H1 (cell line): ENCODE results near the gene MAJIN. TPM values are rescaled to one million over a fixed set of nuclear protein-coding genes. Genes with fewer than 3 reads are reported as not detected.

Experiments used
- CTCF ChIA-PET: fragments of 300-600 bp; sonication (Branson Sonifier 250); formaldehyde crosslinking; loops from one replicate; lab custom pipeline; 2021; ENCODE audit not compliant: partially characterized antibody; lab: Charles Lee
- POLR2A ChIA-PET: fragments of 300-600 bp; sonication (Branson Sonifier 250); formaldehyde crosslinking; loops from one replicate; lab custom pipeline; 2021; ENCODE audit warnings: inconsistent platforms; ENCODE audit not compliant: partially characterized antibody; lab: Charles Lee
- DNase-seq, 2 experiments: peaks; one replicate each; pipeline versions ENCODE4 v3.0.0 to v3.0.0-alpha.2; 2010 to 2022; ENCODE audit warnings: low spot score in 2 of 2, low read depth in 1 of 2, mixed read lengths in 1 of 2
- FAIRE-seq: peaks from 2 replicates; lab custom pipeline; 2011; peaks lifted over from hg19 to GRCh38; lab: Jason Lieb, UNC
- H2AFZ ChIP-seq: 2 replicates; pipeline ENCODE4 v1.8.1; 2012; ENCODE audit warnings: low read length, inconsistent platforms
- H2AK5ac ChIP-seq: 2 replicates; pipeline ENCODE4 v1.6.1; 2013; ENCODE audit warnings: low read depth, low read length
- H2BK120ac ChIP-seq: replicated peaks from 2 replicates; pipeline ENCODE3; 2013; ENCODE audit warnings: low read depth, low read length, inconsistent platforms
- H2BK12ac ChIP-seq: 2 replicates; pipeline ENCODE4 v1.6.1; 2013; ENCODE audit warnings: low read depth, low read length
- H2BK15ac ChIP-seq: 2 replicates; pipeline ENCODE4 v1.6.1; 2013; ENCODE audit warnings: low read length
- H2BK20ac ChIP-seq: 2 replicates; pipeline ENCODE4 v1.6.1; 2013; ENCODE audit warnings: low read length
- H2BK5ac ChIP-seq: 2 replicates; pipeline ENCODE4 v1.6.1; 2013; ENCODE audit warnings: low read depth, low read length
- H3K14ac ChIP-seq: 2 replicates; pipeline ENCODE4 v1.6.1; 2013; ENCODE audit warnings: inconsistent platforms; ENCODE audit not compliant: insufficient read length
- H3K18ac ChIP-seq: 2 replicates; pipeline ENCODE4 v1.6.1; 2013; ENCODE audit warnings: low read length; ENCODE audit errors: extremely low read depth
- H3K23ac ChIP-seq: 2 replicates; pipeline ENCODE4 v1.6.1; 2013; ENCODE audit warnings: inconsistent platforms; ENCODE audit not compliant: insufficient read length
- H3K23me2 ChIP-seq: 2 replicates; pipeline ENCODE4 v1.6.1; 2013; ENCODE audit warnings: low read depth, low read length
- H3K27ac ChIP-seq: 2 replicates; pipeline ENCODE4 v1.6.1; 2011; ENCODE audit warnings: low read depth, low read length, inconsistent platforms
- H3K27me3 ChIP-seq, 4 experiments: replicated peaks in 1 of 4; 1 replicate in 1 of 4; 2 replicates in 3 of 4; pipeline versions ENCODE4 v1.6.1 to v1.8.1; 2011 to 2013; ENCODE audit warnings: low read length in 3 of 4, mild to moderate bottlenecking in 3 of 4, inconsistent platforms in 2 of 4, mixed read lengths in 2 of 4, moderate library complexity in 1 of 4; ENCODE audit not compliant: control insufficient read depth in 3 of 4, insufficient read depth in 3 of 4; ENCODE audit errors: extremely low read depth in 1 of 4
- H3K36me3 ChIP-seq, 4 experiments: 2 replicates each; pipeline versions ENCODE4 v1.6.1 to v1.8.1; 2011 to 2013; ENCODE audit warnings: mild to moderate bottlenecking in 4 of 4, low read length in 3 of 4, moderate library complexity in 2 of 4, control low read depth in 1 of 4, inconsistent platforms in 1 of 4; ENCODE audit not compliant: insufficient read depth in 4 of 4, control insufficient read depth in 2 of 4
- H3K4ac ChIP-seq: replicated peaks from 2 replicates; pipeline ENCODE3; 2013; ENCODE audit warnings: low read length, low read depth, mixed read lengths, inconsistent platforms; ENCODE audit not compliant: insufficient read length
- H3K4me1 ChIP-seq, 4 experiments: replicated peaks in 1 of 4; 1 replicate in 1 of 4; 2 replicates in 3 of 4; pipeline versions ENCODE4 v1.6.1 to v1.8.1; 2011 to 2013; ENCODE audit warnings: low read length in 3 of 4, inconsistent platforms in 2 of 4, mixed read lengths in 1 of 4; ENCODE audit not compliant: insufficient read depth in 4 of 4, control insufficient read depth in 3 of 4
- H3K4me2 ChIP-seq, 2 experiments: 2 replicates each; pipeline versions ENCODE4 v1.6.1 to v1.8.1; 2011 to 2013; ENCODE audit warnings: low read depth in 2 of 2, low read length in 2 of 2, control low read depth in 1 of 2, inconsistent platforms in 1 of 2, mild to moderate bottlenecking in 1 of 2; ENCODE audit not compliant: insufficient read depth in 1 of 2
- H3K4me3 ChIP-seq, 4 experiments: fragments of 200-600, 300-600 bp in 1 of 4; sonication (generic), shearing (Covaris generic), sonication (Bioruptor Twin) in 1 of 4; 2 replicates each; pipeline versions ENCODE4 v1.5.1 to v1.8.1; 2011 to 2016; ENCODE audit warnings: low read length in 4 of 4, low read depth in 3 of 4, control low read depth in 2 of 4, inconsistent platforms in 2 of 4, mild to moderate bottlenecking in 2 of 4, mixed read lengths in 1 of 4, moderate library complexity in 1 of 4; ENCODE audit not compliant: insufficient read depth in 2 of 4; ENCODE audit errors: extremely low read depth in 1 of 4
- H3K56ac ChIP-seq: replicated peaks from 2 replicates; pipeline ENCODE3; 2013; ENCODE audit warnings: low read depth, mild to moderate bottlenecking, mixed read lengths, low read length, inconsistent platforms; ENCODE audit not compliant: insufficient read length
- H3K79me1 ChIP-seq: 2 replicates; pipeline ENCODE4 v1.6.1; 2013; ENCODE audit warnings: low read depth, low read length, control low read depth
- H3K79me2 ChIP-seq, 2 experiments: 2 replicates each; pipeline versions ENCODE4 v1.6.1 to v1.8.1; 2012 to 2013; ENCODE audit warnings: low read length in 2 of 2, mild to moderate bottlenecking in 2 of 2, inconsistent platforms in 1 of 2; ENCODE audit not compliant: insufficient read depth in 2 of 2, control insufficient read depth in 1 of 2
- H3K9ac ChIP-seq, 4 experiments: replicated peaks in 1 of 4; 1 replicate in 1 of 4; 2 replicates in 3 of 4; pipeline versions ENCODE4 v1.6.1 to v1.8.1; 2011 to 2013; ENCODE audit warnings: low read depth in 3 of 4, low read length in 3 of 4, control low read depth in 2 of 4, mild to moderate bottlenecking in 2 of 4, moderate library complexity in 2 of 4, inconsistent platforms in 1 of 4; ENCODE audit errors: extremely low read depth in 1 of 4
- H3K9me3 ChIP-seq, 2 experiments: 2 replicates each; pipeline versions ENCODE4 v1.6.1 to v1.8.1; 2012 to 2013; ENCODE audit warnings: mild to moderate bottlenecking in 2 of 2, moderate library complexity in 2 of 2, control low read depth in 1 of 2, inconsistent platforms in 1 of 2, low read depth in 1 of 2, low read length in 1 of 2, mixed read lengths in 1 of 2; ENCODE audit not compliant: insufficient read depth in 2 of 2
- H4K20me1 ChIP-seq, 2 experiments: replicated peaks in 1 of 2; 2 replicates each; pipeline versions ENCODE3 to v1.8.1; 2011 to 2013; ENCODE audit warnings: inconsistent platforms in 2 of 2, low read length in 2 of 2, mild to moderate bottlenecking in 1 of 2; ENCODE audit not compliant: insufficient read depth in 2 of 2, control insufficient read depth in 1 of 2
- H4K5ac ChIP-seq: 2 replicates; pipeline ENCODE4 v1.6.1; 2013; ENCODE audit warnings: low read length, low read depth, mixed read lengths, inconsistent platforms; ENCODE audit not compliant: insufficient read length
- H4K8ac ChIP-seq: 2 replicates; pipeline ENCODE4 v1.8.0; 2013; ENCODE audit warnings: mild to moderate bottlenecking, moderate library complexity, low read length, inconsistent platforms; ENCODE audit not compliant: insufficient read depth; ENCODE audit errors: extremely low read depth
- H4K91ac ChIP-seq: replicated peaks from 2 replicates; pipeline ENCODE3; 2013; ENCODE audit warnings: low read length, mixed read lengths, inconsistent platforms; ENCODE audit not compliant: insufficient read length
- CBX8 ChIP-seq: fragments of 300-800, 300-1000 bp; sonication (generic); IDR thresholded peaks from 2 replicates; pipeline ENCODE4 v1.7.1; 2016; ENCODE audit warnings: low read depth, low read length, borderline replicate concordance
- CTBP2 ChIP-seq: IDR thresholded peaks from 2 replicates; pipeline ENCODE4 v1.7.0; 2011; ENCODE audit warnings: borderline replicate concordance, mild to moderate bottlenecking, moderate library complexity, mixed read lengths, low read length; ENCODE audit not compliant: insufficient read depth, insufficient read length
- KDM4A ChIP-seq: IDR thresholded peaks from one replicate; pipeline ENCODE4 v1.7.1; 2012; ENCODE audit warnings: low read depth, mild to moderate bottlenecking, moderate library complexity, low read length, inconsistent platforms; ENCODE audit not compliant: severe bottlenecking
- KDM5A ChIP-seq: fragments of 200-600 bp; IDR thresholded peaks from 2 replicates; pipeline ENCODE4 v1.7.1; 2012; ENCODE audit warnings: mild to moderate bottlenecking, low read length, inconsistent platforms, mixed read lengths
- WGBS, 2 experiments: shearing (Covaris generic) in 1 of 2; methylation state at CpG; one replicate each; pipeline versions ENCODE4 v1.1.6 to v1.1.7; 2013 to 2015; ENCODE audit warnings: low lambda C conversion rate in 2 of 2, mixed read lengths in 2 of 2, inconsistent platforms in 1 of 2, low coverage in 1 of 2, missing lambda C conversion rate in 1 of 2; ENCODE audit not compliant: insufficient replicate concordance in 2 of 2, insufficient coverage in 1 of 2, insufficient read length in 1 of 2; ENCODE audit errors: extremely low coverage in 1 of 2, missing lambda C conversion rate in 1 of 2; 5-methylcytosine and 5-hydroxymethylcytosine counted together
- polyA plus RNA-seq, 7 experiments: library from polyadenylated mRNA; depleted of rRNA in 3 of 7; stranded (reverse) in 5 of 7; unstranded in 2 of 7; fragments of >200 nt in 5 of 7; fragments of 200-250 nt in 2 of 7; gene quantifications; 1 replicate in 5 of 7; 2 replicates in 1 of 7; 4 replicates in 1 of 7; pipeline versions ENCODE4 v1.2.1 to v1.2.3, GENCODE V29; 2011 to 2013; ENCODE audit warnings: missing spikeins in 2 of 7, mixed read lengths in 2 of 7
- total RNA-seq: library from RNA; stranded (reverse); fragmentation: NEBNext Ultra II Directional; extraction: Animal tissue kit (Norgen Biotek cat#: 25700); gene quantifications from 2 replicates; pipeline ENCODE4 v1.2.1, GENCODE V29; 2021

Gene MAJIN
- total and polyA plus RNA-seq, 2 of the 8 experiments (the other 6 are each of a cell fraction or from before 2014, with no cell fraction given): not detected

DNA sequence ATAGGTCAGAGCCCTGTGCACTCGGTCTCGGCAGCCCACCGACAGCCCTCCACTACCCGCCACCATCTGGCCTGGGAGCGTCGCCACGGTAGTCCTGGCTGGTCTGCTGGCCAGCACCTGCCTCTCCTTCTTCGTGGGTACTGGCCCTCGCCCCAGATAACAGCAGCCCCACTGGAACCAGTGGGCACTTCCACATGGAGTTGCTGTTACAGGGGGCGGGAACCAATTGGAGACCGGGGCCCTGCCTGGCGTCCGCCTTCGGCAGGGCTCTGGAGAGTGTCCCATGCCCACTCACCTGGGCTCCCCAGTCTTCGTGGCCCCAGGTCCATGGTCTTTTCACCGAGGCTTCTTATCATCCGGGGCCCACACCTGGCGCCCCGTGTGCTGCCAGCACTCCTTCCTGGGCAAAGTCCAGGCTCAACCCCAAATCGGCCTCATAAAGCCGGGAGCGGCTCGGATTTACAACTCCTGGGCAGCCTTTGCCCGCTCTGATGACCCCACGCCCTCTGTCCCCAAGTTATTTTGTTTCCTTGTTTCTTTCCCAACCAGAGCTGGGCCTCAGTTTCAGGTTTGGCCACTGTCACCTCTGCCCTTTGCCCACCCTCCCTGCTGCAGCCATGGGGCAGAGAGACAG, 80.6 kb downstream of the MAJIN start:
- FAIRE-seq (no peak), DNase-seq (no peak)
- Histone ChIP-seq H3K18ac (no peak overlapping the region), H3K14ac (no peak overlapping the region), H2BK120ac (no peak overlapping the region), H3K79me2 (no peaks in the 10 kb centered on the region), H3K23me2 (no peaks in the 10 kb centered on the region), H4K5ac (no peak overlapping the region), H2BK15ac (no peak overlapping the region), H3K4ac (no peak overlapping the region), H3K4me3 (no peak overlapping the region), H3K23ac (no peak overlapping the region), H3K36me3 (peaks cover 0 to 6% (median 0%) of the 10 kb centered on the region in 4 experiments; a peak in 2 of 8 replicates), H3K4me1 (peaks cover 0 to 14% (median 8%) of the 10 kb centered on the region in 4 experiments; a peak in 6 of 7 replicates), H3K27me3 (no peaks in the 10 kb centered on the region), H3K27ac (no peak overlapping the region), H2BK12ac (no peak overlapping the region), H3K4me2 (no peak overlapping the region), H2AFZ (no peak overlapping the region), H3K56ac (no peak overlapping the region), H4K8ac (no peak overlapping the region), H2BK20ac (no peak overlapping the region), H3K9ac (no peak overlapping the region), H4K91ac (no peak overlapping the region), H2BK5ac (peak overlapping the region; percentile 30; the same call in 1 of the 2 replicates), H3K79me1 (no peaks in the 10 kb centered on the region), H2AK5ac (no peak overlapping the region), H3K9me3 (no peaks in the 10 kb centered on the region), H4K20me1 (no peaks in the 10 kb centered on the region)
- WGBS, 2 experiments: 95% methylated on average over 21 of the region's 25 CpGs; no CpG with 5 or more reads in 1 of the 2 experiments
- ChIA-PET POLR2A (interaction anchor here (0.6 to 24.6 kb wide), 4 partner anchors 14 to 113 kb away, joined by 3 to 408 read pairs (median 34); partner anchors contain the start of genes EHD1, PPP2R5B and SF1), CTCF (interaction anchor here (1.2 to 32.2 kb wide), 9 partner anchors 10 to 229 kb away, joined by 3 to 1058 read pairs (median 4); partner anchors contain the start of genes ATG2A, CDC42BPG and EHD1)
- no peak for TF ChIP-seq KDM4A
- no peak for TF ChIP-seq KDM5A
- TF ChIP-seq CTBP2: no peak
- TF ChIP-seq CBX8: no peak
